Epithelial cell of proximal tubule (primary cell): ENCODE results near the gene PLPPR2. TPM values are rescaled to one million over a fixed set of nuclear protein-coding genes. Genes with fewer than 3 reads are reported as not detected.
"Not testable (repeated sequence)": the region's sequence is repeated elsewhere in the genome, so short reads cannot be mapped to it uniquely, and the experiment has no call there.

Experiments used
- DNase-seq: peaks from one replicate; pipeline ENCODE4 v3.0.0-alpha.2; 2011; ENCODE audit warnings: low read depth
- H3K4me3 ChIP-seq: 2 replicates; pipeline ENCODE4 v1.5.1; 2011; ENCODE audit warnings: low read depth, mild to moderate bottlenecking, low read length
- total RNA-seq: library from RNA; depleted of rRNA; stranded (reverse); fragments of >200 nt; gene quantifications from 2 replicates; pipeline ENCODE4 v1.2.3, GENCODE V29; 2015
- TF ChIP-seq, protein P1 (sequence below): conservative IDR thresholded peaks from 2 replicates; pipeline ENCODE4 v1.5.1; 2012; ENCODE audit warnings: low read depth, mild to moderate bottlenecking, low read length

The PLPPR2 gene
- total RNA-seq, 1 donor from 2014 or later, result 6.2 TPM

DNA sequence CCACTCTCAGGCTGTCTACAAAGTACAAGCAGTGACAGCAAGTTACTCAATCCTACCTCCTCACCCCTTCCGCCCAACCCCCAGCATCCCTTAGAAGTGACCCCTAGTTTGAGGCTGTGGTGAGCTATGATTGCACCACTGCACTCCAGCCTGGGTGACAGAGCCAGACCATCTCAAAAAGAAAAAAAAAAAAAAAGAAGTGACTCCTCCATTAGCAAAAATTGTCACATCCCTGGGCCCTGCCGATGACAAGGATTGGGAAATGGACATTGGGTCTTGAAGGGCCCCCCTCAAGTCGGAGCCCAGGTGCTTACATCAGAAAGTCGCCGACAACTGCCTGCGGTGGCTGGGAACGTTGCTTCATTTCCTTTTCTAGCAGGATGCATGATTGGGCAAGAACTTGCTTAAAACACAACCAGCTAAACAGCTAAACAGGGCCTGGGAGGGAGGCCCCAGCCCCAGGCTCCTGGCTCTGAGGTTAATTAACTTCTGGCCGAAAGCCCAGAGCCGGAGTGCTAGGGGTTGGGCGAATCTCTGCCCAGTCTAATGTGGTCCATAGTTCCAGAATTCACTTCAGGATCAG lies 31.1 kb upstream of the PLPPR2 start:
- peak overlapping the region; percentile 11 for H3K4me3 ChIP-seq
- peak; percentile 73 for DNase-seq
- TF ChIP-seq, protein P1, sequence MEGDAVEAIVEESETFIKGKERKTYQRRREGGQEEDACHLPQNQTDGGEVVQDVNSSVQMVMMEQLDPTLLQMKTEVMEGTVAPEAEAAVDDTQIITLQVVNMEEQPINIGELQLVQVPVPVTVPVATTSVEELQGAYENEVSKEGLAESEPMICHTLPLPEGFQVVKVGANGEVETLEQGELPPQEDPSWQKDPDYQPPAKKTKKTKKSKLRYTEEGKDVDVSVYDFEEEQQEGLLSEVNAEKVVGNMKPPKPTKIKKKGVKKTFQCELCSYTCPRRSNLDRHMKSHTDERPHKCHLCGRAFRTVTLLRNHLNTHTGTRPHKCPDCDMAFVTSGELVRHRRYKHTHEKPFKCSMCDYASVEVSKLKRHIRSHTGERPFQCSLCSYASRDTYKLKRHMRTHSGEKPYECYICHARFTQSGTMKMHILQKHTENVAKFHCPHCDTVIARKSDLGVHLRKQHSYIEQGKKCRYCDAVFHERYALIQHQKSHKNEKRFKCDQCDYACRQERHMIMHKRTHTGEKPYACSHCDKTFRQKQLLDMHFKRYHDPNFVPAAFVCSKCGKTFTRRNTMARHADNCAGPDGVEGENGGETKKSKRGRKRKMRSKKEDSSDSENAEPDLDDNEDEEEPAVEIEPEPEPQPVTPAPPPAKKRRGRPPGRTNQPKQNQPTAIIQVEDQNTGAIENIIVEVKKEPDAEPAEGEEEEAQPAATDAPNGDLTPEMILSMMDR, result no peak

DNA sequence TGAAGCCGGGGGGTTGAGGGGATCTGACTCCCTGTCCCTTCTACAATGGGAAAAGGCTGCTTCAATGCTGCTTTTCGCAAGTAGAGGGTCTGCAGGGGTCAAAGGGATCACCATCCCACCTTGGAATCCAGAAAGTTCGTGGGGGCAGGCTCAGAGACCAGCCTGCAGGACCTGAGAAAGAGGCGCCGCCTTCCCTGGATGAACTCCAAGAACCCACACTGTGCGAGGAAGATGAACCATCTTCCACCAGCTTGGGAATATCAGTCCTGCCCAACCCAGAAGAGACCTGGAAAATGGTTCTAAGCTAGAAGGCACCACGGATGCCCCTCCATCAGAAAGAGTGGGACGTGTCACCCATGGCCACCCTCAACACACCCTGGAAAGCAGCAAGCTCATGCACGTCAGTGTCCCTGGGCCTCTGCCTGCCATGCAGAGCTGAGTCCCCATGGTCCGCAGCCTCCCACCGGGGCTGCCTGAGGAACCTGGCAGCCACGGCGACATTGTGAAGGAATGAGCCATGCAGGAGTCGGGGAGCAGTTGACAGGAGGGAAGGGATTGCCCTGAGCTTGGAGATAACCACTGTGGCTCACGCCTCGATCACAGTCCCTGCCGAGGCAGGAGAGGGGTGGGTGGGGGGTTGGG lies 30.4 kb upstream of the PLPPR2 start:
- no peak for DNase-seq
- no peak overlapping the region for H3K4me3 ChIP-seq
- TF ChIP-seq, protein P1, result no peak

DNA sequence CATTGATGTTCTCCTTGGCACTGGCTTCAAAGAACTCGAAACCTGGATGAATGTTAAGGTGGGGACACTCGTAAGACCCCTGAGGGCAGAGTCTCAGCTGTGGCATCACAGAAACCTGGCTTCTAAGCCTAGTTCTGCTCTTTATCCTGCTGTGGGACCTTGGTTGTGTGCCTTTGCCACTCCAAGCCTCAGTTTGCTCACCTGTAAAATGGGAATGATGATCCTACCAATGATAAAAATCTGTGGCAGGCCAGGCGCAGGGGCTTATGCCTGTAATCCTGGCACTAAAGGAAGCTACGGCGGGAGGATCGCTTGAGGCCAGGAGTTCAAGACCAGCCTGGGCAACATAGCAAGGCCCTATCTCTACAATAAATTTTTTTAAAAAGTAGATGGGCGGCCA lies 29.7 kb upstream of the PLPPR2 start:
- H3K4me3 ChIP-seq, result no peak overlapping the region
- DNase-seq, result no peak
- TF ChIP-seq, protein P1, result no peak

DNA sequence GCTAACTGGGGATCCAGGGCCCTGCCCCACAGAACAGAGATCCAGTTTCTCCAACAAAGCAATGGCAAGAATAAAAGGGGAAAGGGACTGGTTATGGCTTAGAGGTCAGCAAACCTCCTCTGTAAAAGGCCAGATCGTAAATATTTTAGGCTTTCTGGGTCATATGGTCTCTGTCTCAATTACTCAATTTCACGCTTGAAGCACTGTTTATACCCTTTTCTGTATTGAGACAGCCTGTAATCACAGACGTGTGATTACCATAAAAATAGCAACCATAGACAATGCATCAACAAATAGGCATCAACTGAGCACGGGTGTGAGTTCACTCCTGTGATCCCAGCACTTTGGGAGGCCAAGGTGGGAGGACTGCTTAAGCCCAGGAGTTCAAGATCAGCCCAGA lies 25.1 kb upstream of the PLPPR2 start:
- no peak overlapping the region for H3K4me3 ChIP-seq
- DNase-seq, result no peak
- TF ChIP-seq, protein P1, result no peak

DNA sequence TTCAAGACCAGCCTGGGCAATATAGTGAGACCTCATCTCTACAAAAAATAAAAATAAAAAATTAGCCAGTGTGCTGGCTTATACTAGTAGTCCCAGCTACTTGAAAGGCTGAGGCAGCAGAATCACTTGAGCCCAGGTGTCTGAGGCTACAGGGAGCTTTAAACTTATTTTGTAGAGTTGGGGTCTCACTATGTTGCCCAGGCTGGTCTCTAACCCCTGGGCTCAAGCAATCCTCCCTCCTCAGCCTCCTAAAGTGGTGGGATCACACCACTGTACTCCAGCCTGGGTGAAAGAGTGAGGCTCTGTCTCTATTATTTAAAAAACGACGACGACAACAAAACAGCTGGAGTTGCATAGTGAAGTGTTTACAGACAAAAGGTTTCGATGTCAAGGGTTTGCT lies 23.7 kb upstream of the PLPPR2 start:
- no peak for DNase-seq
- H3K4me3 ChIP-seq, result no peak overlapping the region
- TF ChIP-seq, protein P1, result no peak

DNA sequence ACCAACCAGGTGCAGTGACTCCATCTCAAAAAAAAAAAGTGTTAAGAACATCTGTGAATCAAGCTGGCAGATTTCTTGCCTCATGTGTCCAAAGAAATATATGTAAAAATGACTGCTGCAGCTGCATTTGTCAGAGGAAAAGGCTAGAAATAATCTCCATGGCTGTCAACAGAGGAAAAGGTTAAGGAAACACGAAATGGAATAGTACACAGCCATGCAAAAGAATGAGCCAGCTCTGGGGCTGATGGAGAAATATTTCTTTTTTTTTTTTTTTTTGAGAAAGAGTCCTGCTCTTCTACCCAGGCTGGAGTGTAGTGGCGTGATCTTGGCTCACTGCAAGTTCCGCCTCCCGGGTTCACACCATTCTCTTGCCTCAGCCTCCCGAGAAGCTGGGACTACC lies 22.4 kb upstream of the PLPPR2 start:
- H3K4me3 ChIP-seq, result no peak overlapping the region
- DNase-seq, result no peak
- TF ChIP-seq, protein P1, result no peak

DNA sequence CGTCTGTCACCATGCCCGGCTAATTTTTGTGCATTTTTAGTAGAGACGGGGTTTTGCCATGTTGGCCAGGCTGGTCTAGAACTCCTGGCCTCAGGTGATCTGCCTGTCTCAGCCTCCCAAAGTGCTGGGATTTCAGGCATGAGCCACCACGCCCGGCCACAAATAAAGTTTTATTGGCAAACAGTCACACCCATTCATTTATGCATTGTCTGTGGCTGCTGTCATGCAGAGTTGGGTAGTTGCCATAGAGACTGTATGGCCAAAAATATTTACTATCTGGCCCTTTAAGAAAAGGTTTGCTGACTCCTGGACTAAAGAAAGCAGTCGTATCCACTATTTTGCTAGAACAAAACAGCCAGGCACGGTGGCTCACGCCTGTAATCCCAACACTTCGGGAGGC lies 21.4 kb upstream of the PLPPR2 start:
- DNase-seq, H3K4me3 ChIP-seq: not testable (repeated sequence)
